Central memory CD4-positive, alpha-beta T cell (primary cell): ENCODE data around the gene PJVK.

ENCODE experiments used
- DNase-seq: peaks from one replicate; pipeline ENCODE4 v3.0.0; 2022

Gene PJVK

DNA sequence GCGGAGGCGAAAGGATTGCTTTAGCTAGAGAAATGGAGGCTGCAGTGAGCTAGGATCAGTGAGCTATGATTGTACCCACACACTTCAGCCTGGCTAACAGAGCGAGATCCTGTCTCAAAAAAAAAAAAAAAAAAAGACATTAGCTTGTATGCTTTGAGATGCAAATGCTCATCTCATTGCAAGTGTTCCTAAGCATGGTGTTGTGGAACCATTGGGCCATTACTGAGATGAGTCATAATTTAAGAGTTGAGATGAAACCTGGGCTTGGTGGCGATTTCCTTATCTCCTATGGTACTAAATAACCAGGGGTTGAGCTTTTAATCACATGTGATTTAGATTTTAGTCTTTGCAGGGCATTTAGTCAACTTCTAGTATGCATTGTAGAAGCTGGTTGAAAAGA lies 31.3 kb downstream of the PJVK start:
- no peak for DNase-seq

DNA sequence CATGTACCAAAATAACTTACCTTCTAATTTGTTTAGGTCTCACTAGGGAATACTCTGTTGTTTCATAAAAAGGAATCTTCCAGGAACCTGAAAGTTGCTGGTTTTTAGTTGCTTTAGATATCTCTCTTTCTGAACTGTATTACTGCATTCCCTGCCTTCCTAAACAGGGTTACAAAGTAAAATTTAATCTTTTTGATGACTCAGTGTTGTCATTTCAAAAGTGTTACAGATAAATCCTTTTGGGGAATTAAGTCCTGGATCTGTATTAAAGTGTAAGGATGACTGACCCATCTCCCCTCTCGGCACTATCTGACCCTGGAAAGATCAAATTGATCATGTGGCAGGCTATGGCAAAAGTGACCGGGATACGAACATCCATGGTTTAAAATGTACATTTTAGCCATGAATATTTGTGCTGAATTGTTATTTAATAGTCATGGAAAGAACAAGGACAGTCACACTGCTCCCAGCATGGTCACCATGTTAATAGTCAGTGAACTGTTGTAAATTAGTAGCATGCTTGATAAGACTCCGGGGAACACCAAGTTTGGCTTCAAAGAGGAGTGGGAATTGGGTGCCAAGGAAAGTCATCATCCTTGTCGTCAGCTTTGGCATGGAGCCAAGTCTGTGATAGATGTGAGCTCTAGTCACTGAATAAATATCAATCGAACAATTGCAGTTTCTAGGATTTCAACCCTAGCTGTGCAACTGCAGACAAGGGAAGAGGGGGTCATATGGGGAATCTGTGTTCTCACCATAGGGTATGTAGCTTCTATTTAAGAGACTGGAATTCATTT lies 33.3 kb downstream of the PJVK start:
- no peak for DNase-seq

DNA sequence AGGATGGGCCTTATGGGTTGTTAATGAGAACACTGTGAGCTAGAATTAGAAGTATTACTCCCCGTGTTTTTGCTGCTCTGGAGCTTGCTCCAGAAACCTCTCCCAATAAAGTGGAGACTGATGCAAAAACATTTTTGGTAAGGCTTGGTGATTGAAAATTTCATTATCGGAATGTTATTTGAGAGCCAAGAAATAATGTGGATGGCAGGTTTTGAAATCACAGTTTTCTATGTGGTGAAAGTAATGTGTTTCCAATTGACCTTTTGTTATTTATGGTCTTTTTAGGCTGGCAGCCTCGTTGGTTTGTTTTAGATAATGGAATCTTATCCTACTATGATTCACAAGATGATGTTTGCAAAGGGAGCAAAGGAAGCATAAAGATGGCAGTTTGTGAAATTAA lies 34.2 kb downstream of the PJVK start:
- DNase-seq = no peak

DNA sequence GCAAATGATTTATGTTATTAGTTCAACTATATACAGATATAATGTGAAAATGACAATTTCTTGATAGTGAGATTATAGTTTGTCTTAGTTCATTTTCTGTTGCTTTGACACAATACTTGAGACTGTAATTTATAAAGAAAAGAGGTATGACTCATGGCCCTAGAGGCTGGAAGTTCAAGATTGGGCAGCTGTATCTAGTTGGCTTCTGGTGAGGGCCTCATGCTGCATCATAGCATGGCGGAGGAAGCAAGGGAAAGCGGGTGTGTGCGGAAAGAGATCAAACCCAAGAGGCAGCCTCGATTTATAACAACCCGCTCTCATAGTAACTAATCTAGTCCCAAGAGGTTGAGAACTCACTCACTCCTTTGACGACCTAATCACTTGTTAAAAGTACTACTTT lies 40.4 kb downstream of the PJVK start:
- DNase-seq = no peak

DNA sequence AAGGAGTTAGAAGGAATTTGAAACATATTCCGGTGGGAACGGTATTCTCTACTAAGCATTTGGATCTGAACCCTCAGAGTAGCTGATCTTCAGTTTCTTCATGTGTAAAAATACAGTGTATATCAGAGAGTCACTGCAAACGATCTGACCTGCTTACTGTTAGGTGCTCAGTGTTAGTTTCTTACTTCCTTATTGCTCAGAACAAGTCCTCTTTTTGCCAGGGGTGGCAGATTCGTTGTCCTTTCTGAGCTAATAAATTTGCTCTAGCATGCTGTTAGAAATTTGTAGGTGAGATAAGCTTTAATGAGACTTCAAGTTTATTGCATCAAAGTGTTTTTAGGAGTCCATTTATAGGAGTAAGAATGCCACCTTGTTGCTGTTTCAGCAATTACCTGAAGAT lies 44.9 kb downstream of the PJVK start:
- no peak for DNase-seq

DNA sequence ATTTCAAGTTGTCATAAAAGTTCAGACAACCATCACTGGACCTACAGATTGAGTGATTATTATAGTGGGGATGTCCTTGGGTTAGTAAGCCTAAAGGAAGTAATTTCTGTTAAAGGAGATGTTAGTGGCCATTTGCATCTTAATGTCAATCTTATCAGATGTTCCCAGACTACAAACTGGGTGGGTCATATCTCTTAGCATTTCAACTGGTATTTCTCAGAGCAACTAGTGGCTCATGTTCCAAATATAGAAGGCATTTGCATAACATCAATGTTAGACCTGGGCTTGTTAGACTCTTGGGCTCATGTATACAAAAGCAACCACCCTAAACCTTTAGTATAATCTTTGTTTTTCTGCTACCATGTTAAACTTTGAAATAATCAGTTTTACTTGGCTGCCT lies 47.0 kb downstream of the PJVK start:
- no peak for DNase-seq

DNA sequence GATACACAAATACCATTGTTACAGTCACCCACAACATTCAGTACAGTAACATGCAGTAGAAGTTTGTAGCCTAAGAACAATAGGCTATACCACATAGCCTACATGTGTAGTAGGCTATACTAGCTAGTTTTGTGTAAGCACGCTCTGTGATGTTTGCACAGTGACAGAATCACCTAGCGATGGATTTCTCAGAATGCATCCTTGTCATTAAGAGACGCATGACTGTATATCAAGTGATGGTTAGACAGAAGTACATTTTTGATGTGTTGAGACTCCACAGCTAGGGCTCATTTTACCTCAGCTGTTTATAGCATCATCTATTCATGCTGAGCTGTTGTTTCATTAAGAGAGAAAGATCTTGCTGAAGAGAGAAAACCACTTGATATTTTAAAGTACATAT lies 48.5 kb downstream of the PJVK start:
- no peak for DNase-seq

DNA sequence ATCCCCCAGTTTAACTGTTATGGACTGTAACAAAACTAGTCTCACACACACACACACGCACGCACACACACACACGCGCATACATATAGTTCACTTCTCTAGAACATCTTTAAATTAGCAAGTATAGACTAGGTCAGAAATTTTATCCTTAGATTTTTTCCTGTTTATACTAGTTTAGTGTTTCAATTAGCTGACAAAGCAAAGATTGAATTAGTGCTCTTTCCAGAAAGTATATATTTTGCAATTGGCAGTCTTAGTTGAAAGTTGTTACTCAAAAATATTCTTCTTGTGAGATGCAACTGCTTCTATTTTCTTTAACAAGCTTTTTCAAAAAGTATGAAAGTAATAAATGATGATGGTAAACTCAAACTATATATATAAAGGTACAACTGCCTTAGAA lies 51.6 kb downstream of the PJVK start:
- no peak for DNase-seq

DNA sequence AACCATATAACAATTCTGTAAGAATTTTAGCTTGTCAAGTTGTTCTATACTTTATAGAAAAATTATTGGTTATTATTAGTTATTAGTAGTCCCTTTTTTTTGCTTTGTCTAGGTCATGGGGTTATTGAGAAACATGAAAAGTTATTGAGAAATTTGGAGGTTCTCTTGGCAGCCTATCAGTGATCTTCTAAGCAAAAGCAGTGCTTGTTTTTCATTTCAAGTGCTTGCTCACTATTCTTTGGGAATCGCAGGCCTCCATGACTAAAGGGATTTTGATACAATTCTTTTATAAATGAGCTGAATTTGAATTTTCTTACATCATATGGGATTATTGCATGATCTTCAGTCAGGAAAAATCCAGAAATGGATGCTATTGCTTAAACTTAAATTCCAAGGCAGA lies 54.9 kb downstream of the PJVK start:
- DNase-seq = no peak

DNA sequence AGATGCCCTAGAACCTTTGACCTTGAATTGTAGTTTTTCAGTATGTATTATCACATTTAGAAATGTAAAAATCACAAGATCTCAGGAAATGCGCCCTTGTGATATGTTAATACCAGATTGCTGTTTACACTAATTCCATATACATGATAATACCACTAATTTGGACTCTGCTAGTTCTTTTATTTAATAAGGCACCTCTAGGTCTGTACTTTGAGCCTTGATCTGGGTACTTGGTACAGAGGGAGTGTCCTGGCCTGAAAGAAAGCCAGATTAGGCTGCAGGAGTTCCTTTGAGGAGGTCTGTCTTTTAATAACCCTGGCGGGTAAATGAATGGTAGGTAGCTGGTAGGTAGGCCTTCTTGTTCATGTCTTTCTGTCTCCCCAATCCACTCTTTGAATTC lies 55.3 kb downstream of the PJVK start:
- no peak for DNase-seq

DNA sequence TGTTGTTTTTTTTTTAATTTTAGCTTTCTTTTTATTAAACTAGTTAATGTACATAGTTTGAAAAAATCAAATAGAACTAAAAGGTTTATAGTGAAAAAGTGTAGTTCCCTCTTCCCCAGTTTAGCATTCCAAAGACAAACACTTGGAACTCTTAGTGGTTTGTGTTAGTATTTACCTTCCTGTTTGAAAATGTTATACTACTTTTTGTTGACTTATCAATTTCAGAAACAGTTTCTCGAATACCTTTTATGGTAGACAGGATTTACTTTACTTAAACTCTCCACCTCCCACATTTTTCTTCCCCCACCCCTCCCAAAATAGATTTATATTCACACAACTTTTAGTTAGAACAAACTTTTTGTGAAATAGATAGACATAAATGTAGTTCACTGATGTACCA lies 55.8 kb downstream of the PJVK start:
- no peak for DNase-seq

DNA sequence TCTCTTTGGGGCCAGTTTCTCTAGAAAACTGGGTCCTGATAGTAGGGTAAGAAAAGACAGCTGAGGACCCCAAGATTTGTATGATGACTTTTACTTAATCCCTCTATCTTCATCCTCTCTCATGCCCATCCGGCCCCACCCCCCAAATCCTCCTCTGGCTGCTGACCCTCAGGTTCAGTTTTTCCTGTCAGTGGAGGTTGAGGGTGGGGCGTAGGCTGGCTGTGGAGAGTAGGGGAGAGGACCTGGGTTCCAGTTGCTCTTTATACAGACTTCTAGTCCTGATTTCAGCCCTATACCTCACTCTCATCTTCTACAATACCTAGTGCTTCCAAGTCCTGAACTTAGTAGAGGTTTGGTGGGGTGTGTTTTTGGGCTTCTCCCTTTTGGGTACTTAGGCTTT lies 57.5 kb downstream of the PJVK start:
- no peak for DNase-seq

DNA sequence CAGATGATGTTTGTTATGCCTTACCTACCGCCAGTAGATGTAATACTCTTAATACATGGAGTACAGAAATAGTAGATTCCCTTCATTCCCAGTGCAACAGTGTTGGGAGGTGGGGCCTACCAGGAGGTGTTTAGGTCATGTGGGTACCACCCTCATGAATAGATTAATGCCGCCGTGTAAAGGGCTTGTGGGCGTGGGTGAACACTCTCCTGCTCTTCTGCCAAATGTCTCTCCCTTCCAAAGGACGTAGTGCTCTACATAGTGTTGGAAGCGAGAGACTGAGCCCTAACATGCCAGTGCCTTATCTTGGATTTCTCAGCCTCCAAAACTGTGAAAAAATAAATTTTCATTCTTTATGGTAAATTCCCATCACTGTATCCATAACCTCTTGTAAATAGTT lies 59.2 kb downstream of the PJVK start:
- no peak for DNase-seq
